WTC11 (cell line): ENCODE measurements around the gene ALLC.

Experiments used
- FOXJ3 ChIP-seq: sonication (generic); formaldehyde crosslinking; IDR thresholded peaks from 2 replicates; pipeline ENCODE4 v1.9.0; 2021; ENCODE audit warnings: missing genetic modification reagents, mild to moderate bottlenecking, borderline replicate concordance
- SP1 ChIP-seq: sonication (generic); formaldehyde crosslinking; conservative IDR thresholded peaks from 2 replicates; pipeline ENCODE4 v1.8.1; 2022; ENCODE audit warnings: missing genetic modification reagents
- TEAD4 ChIP-seq: sonication (generic); formaldehyde crosslinking; IDR thresholded peaks from 2 replicates; pipeline ENCODE4 v1.8.0; 2022; ENCODE audit warnings: mild to moderate bottlenecking, missing genetic modification reagents
- ZBTB21 ChIP-seq: sonication (generic); formaldehyde crosslinking; IDR thresholded peaks from 2 replicates; pipeline ENCODE4 v1.8.1; 2023; ENCODE audit warnings: mild to moderate bottlenecking, missing genetic modification reagents, borderline replicate concordance
- ZNF416 ChIP-seq: fragments of 250-450 bp; sonication (Bioruptor Pico); IDR thresholded peaks from 2 replicates; pipeline ENCODE4 v1.9.0; 2021; ENCODE audit warnings: mild to moderate bottlenecking, inconsistent platforms
- ZNF423 ChIP-seq: fragments of 250-450 bp; sonication (Bioruptor Pico); IDR thresholded peaks from 2 replicates; pipeline ENCODE4 v2.1.2; 2022; ENCODE audit warnings: mild to moderate bottlenecking, moderate library complexity
- TF ChIP-seq, protein P1 (sequence below): fragments of 200-600 bp; IDR thresholded peaks from 2 replicates; pipeline ENCODE4 v1.8.0; 2022; ENCODE audit warnings: antibody characterized with exemption
- TF ChIP-seq, protein P2 (sequence below): sonication (generic); formaldehyde crosslinking; IDR thresholded peaks from 2 replicates; pipeline ENCODE4 v1.8.0; 2022; ENCODE audit warnings: mild to moderate bottlenecking, missing genetic modification reagents
- TF ChIP-seq, protein P3 (sequence below): sonication (generic); formaldehyde crosslinking; conservative IDR thresholded peaks from 2 replicates; pipeline ENCODE4 v1.8.1; 2022; ENCODE audit warnings: mild to moderate bottlenecking, missing genetic modification reagents

DNA sequence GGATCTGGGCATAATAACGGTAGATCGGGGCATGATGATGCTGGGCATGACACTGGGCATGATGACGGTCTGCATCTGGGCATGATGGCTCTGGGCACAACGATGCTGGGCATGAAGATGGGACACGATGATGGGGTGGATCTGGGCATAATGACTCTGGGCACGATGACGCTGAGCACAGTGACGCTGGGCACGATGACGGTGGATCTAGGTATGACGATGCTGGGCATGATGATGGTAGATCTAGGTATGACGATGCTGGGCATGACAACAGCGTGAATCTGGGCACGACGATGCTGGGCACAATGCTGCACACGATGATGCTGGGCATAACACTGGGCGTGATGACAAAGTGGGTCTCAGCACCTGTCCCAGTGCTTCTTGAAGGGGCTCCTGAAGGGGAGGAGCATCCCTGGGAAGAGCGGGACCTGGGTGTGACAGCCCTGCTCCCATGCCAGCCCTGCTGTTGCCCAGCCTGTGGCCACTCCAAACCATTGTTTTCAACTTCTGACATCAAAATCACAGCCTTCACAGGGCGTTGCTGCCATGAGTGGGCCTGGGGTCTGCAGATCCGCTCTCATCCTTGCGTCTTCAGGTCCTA is 30.4 kb upstream of the ALLC start:
- TF ChIP-seq FOXJ3 (CRISPR knock-in tag), result no peak
- TF ChIP-seq, protein P1, sequence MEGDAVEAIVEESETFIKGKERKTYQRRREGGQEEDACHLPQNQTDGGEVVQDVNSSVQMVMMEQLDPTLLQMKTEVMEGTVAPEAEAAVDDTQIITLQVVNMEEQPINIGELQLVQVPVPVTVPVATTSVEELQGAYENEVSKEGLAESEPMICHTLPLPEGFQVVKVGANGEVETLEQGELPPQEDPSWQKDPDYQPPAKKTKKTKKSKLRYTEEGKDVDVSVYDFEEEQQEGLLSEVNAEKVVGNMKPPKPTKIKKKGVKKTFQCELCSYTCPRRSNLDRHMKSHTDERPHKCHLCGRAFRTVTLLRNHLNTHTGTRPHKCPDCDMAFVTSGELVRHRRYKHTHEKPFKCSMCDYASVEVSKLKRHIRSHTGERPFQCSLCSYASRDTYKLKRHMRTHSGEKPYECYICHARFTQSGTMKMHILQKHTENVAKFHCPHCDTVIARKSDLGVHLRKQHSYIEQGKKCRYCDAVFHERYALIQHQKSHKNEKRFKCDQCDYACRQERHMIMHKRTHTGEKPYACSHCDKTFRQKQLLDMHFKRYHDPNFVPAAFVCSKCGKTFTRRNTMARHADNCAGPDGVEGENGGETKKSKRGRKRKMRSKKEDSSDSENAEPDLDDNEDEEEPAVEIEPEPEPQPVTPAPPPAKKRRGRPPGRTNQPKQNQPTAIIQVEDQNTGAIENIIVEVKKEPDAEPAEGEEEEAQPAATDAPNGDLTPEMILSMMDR, result no peak
- no peak for TF ChIP-seq TEAD4
- no peak for TF ChIP-seq ZBTB21 (CRISPR knock-in tag)
- TF ChIP-seq, protein P2, sequence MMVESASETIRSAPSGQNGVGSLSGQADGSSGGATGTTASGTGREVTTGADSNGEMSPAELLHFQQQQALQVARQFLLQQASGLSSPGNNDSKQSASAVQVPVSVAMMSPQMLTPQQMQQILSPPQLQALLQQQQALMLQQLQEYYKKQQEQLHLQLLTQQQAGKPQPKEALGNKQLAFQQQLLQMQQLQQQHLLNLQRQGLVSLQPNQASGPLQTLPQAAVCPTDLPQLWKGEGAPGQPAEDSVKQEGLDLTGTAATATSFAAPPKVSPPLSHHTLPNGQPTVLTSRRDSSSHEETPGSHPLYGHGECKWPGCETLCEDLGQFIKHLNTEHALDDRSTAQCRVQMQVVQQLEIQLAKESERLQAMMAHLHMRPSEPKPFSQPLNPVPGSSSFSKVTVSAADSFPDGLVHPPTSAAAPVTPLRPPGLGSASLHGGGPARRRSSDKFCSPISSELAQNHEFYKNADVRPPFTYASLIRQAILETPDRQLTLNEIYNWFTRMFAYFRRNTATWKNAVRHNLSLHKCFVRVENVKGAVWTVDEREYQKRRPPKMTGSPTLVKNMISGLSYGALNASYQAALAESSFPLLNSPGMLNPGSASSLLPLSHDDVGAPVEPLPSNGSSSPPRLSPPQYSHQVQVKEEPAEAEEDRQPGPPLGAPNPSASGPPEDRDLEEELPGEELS (CRISPR knock-in tag), result no peak
- no peak for TF ChIP-seq ZNF416 (CRISPR knock-in tag)
- TF ChIP-seq, protein P3, sequence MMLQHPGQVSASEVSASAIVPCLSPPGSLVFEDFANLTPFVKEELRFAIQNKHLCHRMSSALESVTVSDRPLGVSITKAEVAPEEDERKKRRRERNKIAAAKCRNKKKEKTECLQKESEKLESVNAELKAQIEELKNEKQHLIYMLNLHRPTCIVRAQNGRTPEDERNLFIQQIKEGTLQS (CRISPR knock-in tag), result no peak
- TF ChIP-seq SP1, result no peak
- no peak for TF ChIP-seq ZNF423 (CRISPR knock-in tag)
